Astrocyte of the spinal cord (primary cell): ENCODE data around the gene CASQ2.

Source experiments
- DNase-seq: peaks from one replicate; pipeline ENCODE4 v3.0.0; 2011; ENCODE audit warnings: low read depth, low spot score
- H3K4me3 ChIP-seq: 2 replicates; pipeline ENCODE4 v1.5.1; 2011; ENCODE audit warnings: low read depth, mild to moderate bottlenecking, low read length, moderate library complexity
- CTCF ChIP-seq: IDR thresholded peaks from 2 replicates; pipeline ENCODE4 v1.5.1; 2012; ENCODE audit warnings: low read depth, mild to moderate bottlenecking, low read length, inconsistent platforms
- in situ Hi-C: cut with HindIII; loops from 2 replicates; pipeline ENCODE4 v1.10.0; 2017; ENCODE audit warnings: low sequenced_read_pairs

The CASQ2 gene

GRCh38 chr1:115666206-115666605 lies 102.3 kb downstream of the CASQ2 start:
- in situ Hi-C loops: no loop called here

GRCh38 chr1:115665319-115666096 lies 103.0 kb downstream of the CASQ2 start:
- in situ Hi-C loops: no loop called here
- no peak for DNase-seq
- H3K4me3 ChIP-seq: no peak overlapping the region
- no peak for TF ChIP-seq CTCF

More at GRCh38 chr1:115666206-115666605, 102.3 kb downstream of the CASQ2 start:
- no peak for TF ChIP-seq CTCF
- DNase-seq: no peak
- H3K4me3 ChIP-seq: no peak overlapping the region

- no peak overlapping the region for H3K4me3 ChIP-seq
- in situ Hi-C loops: no loop called here
- no peak for DNase-seq
- TF ChIP-seq CTCF: no peak
Measured at GRCh38 chr1:115661157-115661556, 107.4 kb downstream of the CASQ2 start.

- no peak for DNase-seq
- TF ChIP-seq CTCF: no peak
- H3K4me3 ChIP-seq: no peak overlapping the region
- in situ Hi-C loops: no loop called here
Measured at GRCh38 chr1:115660151-115660550, 108.4 kb downstream of the CASQ2 start.

GRCh38 chr1:115658646-115659045 lies 109.9 kb downstream of the CASQ2 start:
- TF ChIP-seq CTCF: no peak
- no peak overlapping the region for H3K4me3 ChIP-seq
- DNase-seq: no peak
- in situ Hi-C loops: no loop called here

- in situ Hi-C loops: no loop called here
- no peak for TF ChIP-seq CTCF
- no peak for DNase-seq
- H3K4me3 ChIP-seq: no peak overlapping the region
Measured at GRCh38 chr1:115656461-115657077, 111.9 kb downstream of the CASQ2 start.
